IMR-90 (cell line): Measurements from ENCODE around the gene CCR9. TPM values are rescaled to one million over a fixed set of nuclear protein-coding genes. Genes with fewer than 3 reads are reported as not detected.

Source experiments
- ATAC-seq: fragments of 200-7000 bp; cut with Tn5 transposase; 2 replicates; pipeline ENCODE4 v1.9.1; 2020; ENCODE audit warnings: low read depth, mild to moderate bottlenecking, moderate library complexity
- BruUV-seq: library from RNA; stranded (reverse); fragments of 400-500 nt; replicated peaks from 2 replicates; lab custom pipeline; 2021; lab: Mats Ljungman, UMichigan
- CTCF ChIA-PET: fragments of 300-600 bp; formaldehyde crosslinking; extraction: SDS; loops from one replicate; lab custom pipeline; 2021; ENCODE audit warnings: antibody characterized with exemption; lab: Yijun Ruan, JAX
- POLR2A ChIA-PET: fragments of 300-600 bp; sonication (Branson Sonifier 250); formaldehyde crosslinking; loops from one replicate; lab custom pipeline; 2022; ENCODE audit warnings: antibody characterized with exemption; ENCODE audit not compliant: unreplicated experiment; lab: Charles Lee
- DNase-seq: peaks from one replicate; pipeline ENCODE4 v3.0.0; 2013
- H2AFZ ChIP-seq: replicated peaks from 2 replicates; pipeline ENCODE3; 2013; ENCODE audit warnings: low read length, mild to moderate bottlenecking; ENCODE audit not compliant: poor library complexity
- H2AK5ac ChIP-seq: 2 replicates; pipeline ENCODE4 v1.6.1; 2013; ENCODE audit warnings: low read depth, low read length, inconsistent platforms
- H2AK9ac ChIP-seq: replicated peaks from 2 replicates; pipeline ENCODE3; 2013; ENCODE audit warnings: mild to moderate bottlenecking, low read depth, low read length, moderate library complexity; ENCODE audit not compliant: poor library complexity
- H2BK120ac ChIP-seq: 2 replicates; pipeline ENCODE4 v1.6.1; 2013; ENCODE audit warnings: low read depth, low read length, inconsistent platforms
- H2BK15ac ChIP-seq: 3 replicates; pipeline ENCODE4 v1.6.1; 2013; ENCODE audit warnings: low read depth, low read length, inconsistent platforms
- H2BK20ac ChIP-seq: 2 replicates; pipeline ENCODE4 v1.6.1; 2013; ENCODE audit warnings: low read depth, mild to moderate bottlenecking, inconsistent platforms, low read length, moderate library complexity
- H2BK5ac ChIP-seq: 2 replicates; pipeline ENCODE4 v1.6.1; 2013; ENCODE audit warnings: mild to moderate bottlenecking, low read depth, low read length, inconsistent platforms; ENCODE audit not compliant: poor library complexity, severe bottlenecking
- H3K14ac ChIP-seq: replicated peaks from 2 replicates; pipeline ENCODE4 v1.6.1; 2013; ENCODE audit warnings: low read depth, low read length, inconsistent platforms
- H3K18ac ChIP-seq: 2 replicates; pipeline ENCODE4 v1.6.1; 2013; ENCODE audit warnings: low read depth, low read length, control low read depth
- H3K23ac ChIP-seq: 2 replicates; pipeline ENCODE4 v1.6.1; 2013; ENCODE audit warnings: low read depth, low read length, inconsistent platforms
- H3K27ac ChIP-seq: 2 replicates; pipeline ENCODE4 v1.5.1; 2013; ENCODE audit warnings: mild to moderate bottlenecking, control low read depth, low read length; ENCODE audit not compliant: insufficient read depth
- H3K27me3 ChIP-seq: 2 replicates; pipeline ENCODE4 v1.6.1; 2013; ENCODE audit warnings: low read length; ENCODE audit not compliant: control insufficient read depth, insufficient read depth
- H3K36me3 ChIP-seq: 2 replicates; pipeline ENCODE4 v1.6.1; 2013; ENCODE audit warnings: low read length, mixed read lengths; ENCODE audit not compliant: control insufficient read depth, insufficient read depth
- H3K4ac ChIP-seq: 2 replicates; pipeline ENCODE4 v1.6.1; 2013; ENCODE audit warnings: low read depth, low read length, inconsistent platforms
- H3K4me1 ChIP-seq: 2 replicates; pipeline ENCODE4 v1.6.1; 2013; ENCODE audit warnings: low read length, mixed read lengths; ENCODE audit not compliant: control insufficient read depth, insufficient read depth
- H3K4me2 ChIP-seq: 2 replicates; pipeline ENCODE4 v1.6.1; 2013; ENCODE audit warnings: low read depth, mild to moderate bottlenecking, control low read depth, low read length, moderate library complexity
- H3K4me3 ChIP-seq: 2 replicates; pipeline ENCODE4 v1.5.1; 2013; ENCODE audit warnings: low read depth, mild to moderate bottlenecking, control low read depth, low read length, moderate library complexity; ENCODE audit not compliant: insufficient read depth
- H3K56ac ChIP-seq: 2 replicates; pipeline ENCODE4 v1.6.1; 2013; ENCODE audit warnings: low read length, inconsistent platforms; ENCODE audit not compliant: insufficient read depth; ENCODE audit errors: extremely low read depth
- H3K79me1 ChIP-seq, 2 experiments: 2 replicates each; pipeline ENCODE4 v1.6.1; 2013; ENCODE audit warnings: low read length in 2 of 2, inconsistent platforms in 1 of 2, low read depth in 1 of 2
- H3K9ac ChIP-seq: 2 replicates; pipeline ENCODE4 v1.6.1; 2013; ENCODE audit warnings: low read depth, low read length, control low read depth
- H3K9me1 ChIP-seq: 2 replicates; pipeline ENCODE4 v1.6.1; 2013; ENCODE audit warnings: low read length, inconsistent platforms; ENCODE audit not compliant: insufficient read depth
- H3K9me3 ChIP-seq: 2 replicates; pipeline ENCODE4 v1.6.1; 2013; ENCODE audit warnings: low read length; ENCODE audit not compliant: control insufficient read depth, insufficient read depth
- H4K20me1 ChIP-seq: 2 replicates; pipeline ENCODE4 v1.6.1; 2013; ENCODE audit warnings: low read length, inconsistent platforms; ENCODE audit not compliant: insufficient read depth
- H4K5ac ChIP-seq: 2 replicates; pipeline ENCODE4 v1.6.1; 2013; ENCODE audit warnings: mild to moderate bottlenecking, low read depth, low read length, control low read depth
- H4K8ac ChIP-seq, 2 experiments: 2 replicates each; pipeline ENCODE4 v1.6.1; 2013; ENCODE audit warnings: low read depth in 2 of 2, low read length in 2 of 2, control low read depth in 1 of 2, inconsistent platforms in 1 of 2
- H4K91ac ChIP-seq: 2 replicates; pipeline ENCODE4 v1.6.1; 2013; ENCODE audit warnings: low read depth, low read length, inconsistent platforms; ENCODE audit not compliant: insufficient read depth
- CTCF ChIP-seq: conservative IDR thresholded peaks from 2 replicates; pipeline ENCODE4 v1.5.1; 2012; ENCODE audit warnings: mild to moderate bottlenecking, low read depth, low read length, improper control_type of control experiment
- FOS ChIP-seq: fragments of 150-350 bp; IDR thresholded peaks from 2 replicates; pipeline ENCODE4 v1.6.1; 2016; ENCODE audit warnings: low read depth, low read length
- MAFK ChIP-seq: IDR thresholded peaks from 2 replicates; pipeline ENCODE4 v1.6.1; 2012; ENCODE audit warnings: low read depth, low read length, improper control_type of control experiment
- POLR2A ChIP-seq: IDR thresholded peaks from 2 replicates; pipeline ENCODE4 v1.6.1; 2012; ENCODE audit warnings: mild to moderate bottlenecking, low read depth, low read length
- RFX5 ChIP-seq: IDR thresholded peaks from 2 replicates; pipeline ENCODE4 v1.8.0; 2012; ENCODE audit warnings: low read depth, mild to moderate bottlenecking, low read length, moderate library complexity
- WGBS, 2 experiments: methylation state at CpG; one replicate each; pipeline versions ENCODE4 v1.1.5 to v1.1.7; 2013; ENCODE audit warnings: missing lambda C conversion rate in 2 of 2; ENCODE audit not compliant: insufficient read length in 1 of 2; ENCODE audit errors: extremely low coverage in 2 of 2; 5-methylcytosine and 5-hydroxymethylcytosine counted together
- dilution Hi-C: fragments of 300-500 bp; cut with HindIII; formaldehyde crosslinking; loops from one replicate; pipeline ENCODE4 v1.14.3; 2018; ENCODE audit warnings: low sequenced_read_pairs; ENCODE audit not compliant: unreplicated experiment
- in situ Hi-C: fragments of 300-500 bp; cut with MboI; formaldehyde crosslinking; loops from 3 replicates; pipeline ENCODE4 v1.14.3; 2019; ENCODE audit warnings: low sequenced_read_pairs, inconsistent platforms, mixed read lengths
- intact Hi-C: fragments of 100-400 bp; cut with micrococcal nuclease; formaldehyde crosslinking; loops from 2 replicates; pipeline ENCODE4 v1.10.0; 2022
- polyA plus RNA-seq, 3 experiments: library from polyadenylated mRNA; depleted of rRNA; stranded (reverse); fragments of >200 nt; gene quantifications; 2 replicates each; pipeline ENCODE4 v1.2.3, GENCODE V29; 2012; ENCODE audit warnings: low replicate concordance in 1 of 3
- total RNA-seq: library from RNA; depleted of rRNA; stranded (reverse); fragments of >200 nt; gene quantifications from 2 replicates; pipeline ENCODE4 v1.2.3, GENCODE V29; 2012
- TF ChIP-seq, protein P1 (sequence below): fragments of 150-350 bp; IDR thresholded peaks from 2 replicates; pipeline ENCODE4 v1.6.1; 2017; ENCODE audit warnings: mild to moderate bottlenecking, antibody characterized with exemption, low read length, low read depth

Gene CCR9
- total and polyA plus RNA-seq, 2 of the 4 experiments (the other 2 are of a cell fraction) = not detected

GRCh38 chr3:45948881-45949280 is 62.5 kb downstream of the CCR9 start:
- 95% methylated on average over 4 of the region's 6 CpGs; no CpG with 5 or more reads in 1 of the 2 experiments for WGBS, 2 experiments
- Histone ChIP-seq H3K4me1 (peaks cover 35% of the 10 kb centered on the region), H4K5ac (peak overlapping the region; percentile 9), H3K79me1 (peaks cover 0 to 4% of the 10 kb centered on the region in 2 experiments; a peak in 1 of 4 replicates), H4K91ac (peak overlapping the region; percentile 67), H2BK120ac (peak overlapping the region; percentile 77), H3K4me2 (peak overlapping the region; percentile 47), H2AK9ac (peak overlapping the region; percentile 34), H3K4ac (peak overlapping the region; percentile 76), H2BK15ac (peak overlapping the region; percentile 2; the same call in 1 of the 3 replicates), H3K23ac (peak overlapping the region; percentile 64; the same call in 1 of the 2 replicates), H3K9me1 (peaks cover 34% of the 10 kb centered on the region), H3K14ac (peak overlapping the region; percentile 72), H3K56ac (no peak overlapping the region), H2BK20ac (peak overlapping the region; percentile 73; the same call in 1 of the 2 replicates), H3K27ac (peak overlapping the region; percentile 82; the same call in 1 of the 2 replicates), H2BK5ac (peak overlapping the region; percentile 67), H3K9me3 (no peaks in the 10 kb centered on the region), H3K18ac (peak overlapping the region; percentile 80), H4K8ac (peak overlapping the region in 1 of 2 experiments; percentile 65; a peak in 2 of 4 replicates), H3K4me3 (no peak overlapping the region), H2AK5ac (peak overlapping the region; percentile 69), H4K20me1 (peaks cover 7% of the 10 kb centered on the region; the same call in 1 of the 2 replicates), H3K36me3 (peaks cover 48% of the 10 kb centered on the region), H3K27me3 (no peaks in the 10 kb centered on the region), H2AFZ (no peak overlapping the region), H3K9ac (no peak overlapping the region)
- ATAC-seq (no peak), DNase-seq (no peak)
- BruUV-seq = no TSS peak
- in situ Hi-C loops = loop anchor here (10.0 kb wide), 1 partner anchor 426 kb away; the partner anchor contains the start of gene CCR5
- ChIA-PET CTCF (interaction anchor here (1.4 kb wide), 1 partner anchor 128 kb away, joined by 3 read pairs; no protein-coding TSS in a partner anchor), POLR2A (interaction anchor here (1.0 kb wide), 1 partner anchor 19 kb away, joined by 3 read pairs; no protein-coding TSS in a partner anchor)
- TF ChIP-seq RFX5 (no peak), CTCF (no peak), FOS (no peak), MAFK (no peak), POLR2A (no peak)
- TF ChIP-seq, protein P1, sequence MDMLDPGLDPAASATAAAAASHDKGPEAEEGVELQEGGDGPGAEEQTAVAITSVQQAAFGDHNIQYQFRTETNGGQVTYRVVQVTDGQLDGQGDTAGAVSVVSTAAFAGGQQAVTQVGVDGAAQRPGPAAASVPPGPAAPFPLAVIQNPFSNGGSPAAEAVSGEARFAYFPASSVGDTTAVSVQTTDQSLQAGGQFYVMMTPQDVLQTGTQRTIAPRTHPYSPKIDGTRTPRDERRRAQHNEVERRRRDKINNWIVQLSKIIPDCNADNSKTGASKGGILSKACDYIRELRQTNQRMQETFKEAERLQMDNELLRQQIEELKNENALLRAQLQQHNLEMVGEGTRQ = no peak
- intact Hi-C loops = loop anchor here (2.0 kb wide), 2 partner anchors 24 to 38 kb away; no protein-coding TSS in a partner anchor
- dilution Hi-C loops = no loop called here
